Mesenchymal stem cell (in vitro differentiated cells and primary cell): ENCODE data around the gene STK4.

Experiments used
- DNase-seq: peaks from one replicate; pipeline ENCODE4 v3.0.0-alpha.2; 2013
- H2AFZ ChIP-seq: one replicate; pipeline ENCODE4 v1.6.1; 2013; ENCODE audit warnings: low read depth, mild to moderate bottlenecking, control low read depth, inconsistent platforms, low read length, moderate library complexity
- H2AK5ac ChIP-seq: 2 replicates; pipeline ENCODE4 v1.6.1; 2013; ENCODE audit warnings: low read length, moderate library complexity, mild to moderate bottlenecking, inconsistent platforms; ENCODE audit not compliant: severe bottlenecking
- H2BK120ac ChIP-seq: one replicate; pipeline ENCODE4 v1.6.1; 2013; ENCODE audit warnings: low read depth, mild to moderate bottlenecking, inconsistent platforms, low read length, moderate library complexity
- H2BK12ac ChIP-seq, 2 experiments: one replicate each; pipeline ENCODE4 v1.6.1; 2013; ENCODE audit warnings: inconsistent platforms in 2 of 2, low read length in 2 of 2, mild to moderate bottlenecking in 2 of 2, moderate library complexity in 2 of 2, control low read depth in 1 of 2
- H2BK15ac ChIP-seq: one replicate; pipeline ENCODE4 v1.6.1; 2013; ENCODE audit warnings: mild to moderate bottlenecking, low read depth, inconsistent platforms; ENCODE audit not compliant: poor library complexity, severe bottlenecking
- H2BK5ac ChIP-seq: 2 replicates; pipeline ENCODE4 v1.6.1; 2013; ENCODE audit warnings: low read depth, mild to moderate bottlenecking, low read length, control low read depth, inconsistent platforms; ENCODE audit not compliant: poor library complexity, severe bottlenecking
- H3K14ac ChIP-seq, 2 experiments: one replicate each; pipeline ENCODE4 v1.6.1; 2013; ENCODE audit warnings: inconsistent platforms in 2 of 2, low read length in 2 of 2, control low read depth in 1 of 2, mild to moderate bottlenecking in 1 of 2, moderate library complexity in 1 of 2
- H3K18ac ChIP-seq, 2 experiments: one replicate each; pipeline ENCODE4 v1.6.1; 2013; ENCODE audit warnings: inconsistent platforms in 2 of 2, low read length in 2 of 2, control low read depth in 1 of 2, low read depth in 1 of 2, mild to moderate bottlenecking in 1 of 2
- H3K23ac ChIP-seq, 2 experiments: one replicate each; pipeline ENCODE4 v1.6.1; 2013; ENCODE audit warnings: inconsistent platforms in 2 of 2, low read length in 2 of 2, mild to moderate bottlenecking in 2 of 2, moderate library complexity in 2 of 2, control low read depth in 1 of 2
- H3K27ac ChIP-seq: 2 replicates; pipeline ENCODE4 v1.5.1; 2013; ENCODE audit warnings: mild to moderate bottlenecking, moderate library complexity, low read length, control low read depth, inconsistent platforms; ENCODE audit not compliant: poor library complexity, severe bottlenecking
- H3K27me3 ChIP-seq, 2 experiments: 2 replicates each; pipeline versions ENCODE4 v1.6.1 to v1.7.0; 2013; ENCODE audit warnings: low read length in 2 of 2, mild to moderate bottlenecking in 2 of 2, moderate library complexity in 2 of 2, control low read depth in 1 of 2, inconsistent platforms in 1 of 2; ENCODE audit not compliant: control insufficient read depth in 1 of 2, insufficient read depth in 1 of 2
- H3K36me3 ChIP-seq, 2 experiments: 2 replicates each; pipeline versions ENCODE4 v1.6.1 to v1.7.0; 2013; ENCODE audit warnings: low read length in 2 of 2, control low read depth in 1 of 2, inconsistent platforms in 1 of 2, low read depth in 1 of 2, mild to moderate bottlenecking in 1 of 2; ENCODE audit not compliant: insufficient read depth in 2 of 2, control insufficient read depth in 1 of 2
- H3K4ac ChIP-seq, 2 experiments: one replicate each; pipeline ENCODE4 v1.6.1; 2013; ENCODE audit warnings: inconsistent platforms in 2 of 2, low read length in 2 of 2, mild to moderate bottlenecking in 2 of 2, moderate library complexity in 2 of 2, control low read depth in 1 of 2, low read depth in 1 of 2
- H3K4me1 ChIP-seq: 2 replicates; pipeline ENCODE4 v1.6.1; 2013; ENCODE audit warnings: low read depth, low read length, control low read depth; ENCODE audit not compliant: control insufficient read depth, insufficient read depth
- H3K4me2 ChIP-seq: 2 replicates; pipeline ENCODE4 v1.6.1; 2013; ENCODE audit warnings: low read length, mild to moderate bottlenecking, inconsistent platforms; ENCODE audit not compliant: poor library complexity, severe bottlenecking
- H3K4me3 ChIP-seq, 2 experiments: 2 replicates each; pipeline versions ENCODE4 v1.5.1 to v1.7.0; 2013; ENCODE audit warnings: low read length in 2 of 2, mild to moderate bottlenecking in 2 of 2, control low read depth in 1 of 2, low read depth in 1 of 2; ENCODE audit not compliant: insufficient read depth in 1 of 2
- H3K79me1 ChIP-seq: replicated peaks from 2 replicates; pipeline ENCODE4 v1.6.1; 2013; ENCODE audit warnings: mild to moderate bottlenecking, control low read depth, low read length, inconsistent platforms; ENCODE audit not compliant: poor library complexity, severe bottlenecking
- H3K9ac ChIP-seq: 2 replicates; pipeline ENCODE4 v1.7.0; 2013; ENCODE audit warnings: mild to moderate bottlenecking, low read length, moderate library complexity
- H3K9me3 ChIP-seq: 2 replicates; pipeline ENCODE4 v1.7.0; 2013; ENCODE audit warnings: mild to moderate bottlenecking, low read length; ENCODE audit not compliant: control insufficient read depth
- H4K8ac ChIP-seq: one replicate; pipeline ENCODE4 v1.6.1; 2013; ENCODE audit warnings: inconsistent platforms, mild to moderate bottlenecking, low read length, moderate library complexity
- H4K91ac ChIP-seq: one replicate; pipeline ENCODE4 v1.6.1; 2013; ENCODE audit warnings: mild to moderate bottlenecking, low read length, inconsistent platforms
- WGBS: methylation state at CpG from one replicate; pipeline ENCODE4 v1.1.7; 2013; ENCODE audit warnings: mixed read lengths; 5-methylcytosine and 5-hydroxymethylcytosine counted together

The STK4 gene

DNA sequence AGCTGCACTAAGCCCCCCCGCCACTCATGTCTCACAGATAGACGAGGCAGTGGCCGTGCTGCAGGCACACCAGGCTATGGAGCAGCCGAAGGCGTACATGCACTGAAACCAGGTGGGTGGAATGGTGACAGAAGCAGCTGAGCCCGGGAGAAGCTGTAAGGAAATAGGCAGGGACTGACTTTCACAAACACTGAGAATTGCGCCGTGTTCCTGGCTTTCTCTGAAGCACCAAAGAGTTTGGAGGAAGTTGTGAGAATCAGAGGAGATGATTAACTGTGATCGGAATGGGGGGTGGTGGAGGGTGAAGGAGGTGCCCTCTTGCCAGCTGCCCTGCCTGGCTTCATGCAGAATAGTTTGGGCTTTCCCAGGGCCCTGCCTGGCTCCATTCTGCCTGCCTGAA lies 27.7 kb upstream of the STK4 start:
- Histone ChIP-seq H3K79me1 (peaks cover 15% of the 10 kb centered on the region), H3K4me3 (no peak overlapping the region), H3K4ac (no peak overlapping the region), H2BK120ac (no peak overlapping the region), H2BK5ac (no peak overlapping the region), H3K27me3 (no peaks in the 10 kb centered on the region), H4K8ac (no peak overlapping the region), H3K23ac (no peak overlapping the region), H2AFZ (no peak overlapping the region), H3K9me3 (no peaks in the 10 kb centered on the region), H3K14ac (no peak overlapping the region), H3K4me2 (no peak overlapping the region), H4K91ac (no peak overlapping the region), H3K27ac (no peak overlapping the region), H2BK15ac (no peak overlapping the region), H3K18ac (no peak overlapping the region), H3K36me3 (peaks cover 72 to 81% of the 10 kb centered on the region in 2 experiments), H2AK5ac (no peak overlapping the region), H3K9ac (no peak overlapping the region), H3K4me1 (peaks cover 6% of the 10 kb centered on the region), H2BK12ac (no peak overlapping the region)
- WGBS = 94% methylated on average over 9 of the region's 9 CpGs
- no peak for DNase-seq

- H3K14ac ChIP-seq = no peak overlapping the region
- peaks cover 69 to 85% of the 10 kb centered on the region in 2 experiments for H3K36me3 ChIP-seq
- 96% methylated on average over 7 of the region's 7 CpGs for WGBS
- no peak overlapping the region for H2BK12ac ChIP-seq
- H2AFZ ChIP-seq = no peak overlapping the region
- no peak overlapping the region for H3K4me3 ChIP-seq
- no peak overlapping the region for H3K23ac ChIP-seq
- H2BK15ac ChIP-seq = no peak overlapping the region
- no peak overlapping the region for H2BK5ac ChIP-seq
- H3K27me3 ChIP-seq = no peaks in the 10 kb centered on the region
- DNase-seq = no peak
- H4K91ac ChIP-seq = no peak overlapping the region
- no peak overlapping the region for H3K18ac ChIP-seq
- no peak overlapping the region for H4K8ac ChIP-seq
- H3K4me2 ChIP-seq = no peak overlapping the region
- peaks cover 6% of the 10 kb centered on the region for H3K4me1 ChIP-seq
- no peak overlapping the region for H2AK5ac ChIP-seq
- H3K9me3 ChIP-seq = no peaks in the 10 kb centered on the region
- H3K4ac ChIP-seq = no peak overlapping the region
- no peak overlapping the region for H3K27ac ChIP-seq
- H3K9ac ChIP-seq = no peak overlapping the region
- peaks cover 22% of the 10 kb centered on the region for H3K79me1 ChIP-seq
- H2BK120ac ChIP-seq = no peak overlapping the region
These were observed 25.1 kb upstream of the STK4 start for GRCh38 chr20:44941120-44941691.

DNA sequence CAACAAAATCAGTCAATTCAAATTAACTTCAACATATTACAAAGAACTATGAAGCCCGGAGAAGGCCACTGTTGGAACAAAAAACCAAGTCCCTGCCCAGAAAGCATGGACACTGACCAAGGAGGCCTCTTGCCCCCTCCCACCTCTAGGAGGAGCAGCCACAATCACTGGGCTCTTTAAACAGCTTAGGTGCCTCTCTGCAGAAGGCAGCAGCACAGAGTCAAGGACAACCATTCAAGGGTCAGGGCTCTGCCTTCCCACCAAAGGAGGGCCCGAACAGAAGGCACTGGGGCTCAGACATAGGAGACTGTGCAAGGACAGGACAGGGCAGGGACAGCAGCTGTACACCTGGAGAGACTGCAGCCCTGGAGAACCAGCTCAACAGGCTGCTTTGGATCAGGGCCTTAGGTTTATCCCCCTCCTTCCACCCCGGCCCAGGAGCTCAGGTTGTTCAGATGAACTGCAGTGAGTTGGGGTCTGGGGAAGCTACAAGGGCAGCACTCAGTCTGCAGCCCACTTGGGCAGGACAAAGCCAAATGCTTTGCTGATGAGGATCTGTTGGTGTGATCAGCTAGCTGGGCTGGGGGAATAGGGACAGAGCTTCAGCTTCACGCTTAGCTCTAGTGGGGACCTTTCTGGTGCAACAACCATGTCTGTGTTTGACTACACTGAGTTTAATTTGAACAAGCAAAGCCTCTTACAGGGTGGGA lies 23.9 kb upstream of the STK4 start:
- Histone ChIP-seq H3K23ac (no peak overlapping the region), H2BK5ac (no peak overlapping the region), H3K14ac (no peak overlapping the region), H2AFZ (no peak overlapping the region), H3K9me3 (no peaks in the 10 kb centered on the region), H3K4me3 (no peak overlapping the region), H2AK5ac (no peak overlapping the region), H3K36me3 (peaks cover 59 to 86% of the 10 kb centered on the region in 2 experiments), H2BK12ac (no peak overlapping the region), H3K27me3 (no peaks in the 10 kb centered on the region), H2BK120ac (no peak overlapping the region), H2BK15ac (no peak overlapping the region), H3K4me2 (no peak overlapping the region), H3K79me1 (peaks cover 22% of the 10 kb centered on the region), H3K4me1 (peaks cover 8% of the 10 kb centered on the region), H4K8ac (no peak overlapping the region), H3K18ac (no peak overlapping the region), H3K9ac (no peak overlapping the region), H4K91ac (no peak overlapping the region), H3K27ac (no peak overlapping the region), H3K4ac (no peak overlapping the region)
- no peak for DNase-seq
- over 99% methylated on average over 4 of the region's 4 CpGs for WGBS

- Histone ChIP-seq H3K4me1 (peaks cover 6% of the 10 kb centered on the region), H3K23ac (no peak overlapping the region), H3K14ac (no peak overlapping the region), H3K18ac (no peak overlapping the region), H2BK120ac (no peak overlapping the region), H3K27ac (no peak overlapping the region), H3K4ac (no peak overlapping the region), H2BK12ac (no peak overlapping the region), H3K9me3 (no peaks in the 10 kb centered on the region), H3K9ac (no peak overlapping the region), H3K27me3 (no peaks in the 10 kb centered on the region), H3K36me3 (peaks cover 53 to 92% of the 10 kb centered on the region in 2 experiments), H4K8ac (no peak overlapping the region), H2AFZ (no peak overlapping the region), H3K4me2 (no peak overlapping the region), H3K79me1 (peaks cover 27% of the 10 kb centered on the region), H4K91ac (no peak overlapping the region), H2AK5ac (no peak overlapping the region), H2BK5ac (no peak overlapping the region), H2BK15ac (no peak overlapping the region), H3K4me3 (no peak overlapping the region)
- no peak for DNase-seq
- 100% methylated on average over 3 of the region's 4 CpGs for WGBS
These were observed 22.5 kb upstream of the STK4 start for GRCh38 chr20:44943828-44944227.
